GM21717 (cell line): ENCODE data around the gene CRTAC1.
"Not testable (repeated sequence)": the region's sequence is repeated elsewhere in the genome, so short reads cannot be mapped to it uniquely, and the experiment has no call there.

Experiments
- ATAC-seq: cut with Tn5 transposase; IDR thresholded peaks from one replicate; pipeline ENCODE4 v1.9.1; 2021; ENCODE audit warnings: mild to moderate bottlenecking, moderate library complexity; ENCODE audit not compliant: unreplicated experiment

Gene CRTAC1

DNA sequence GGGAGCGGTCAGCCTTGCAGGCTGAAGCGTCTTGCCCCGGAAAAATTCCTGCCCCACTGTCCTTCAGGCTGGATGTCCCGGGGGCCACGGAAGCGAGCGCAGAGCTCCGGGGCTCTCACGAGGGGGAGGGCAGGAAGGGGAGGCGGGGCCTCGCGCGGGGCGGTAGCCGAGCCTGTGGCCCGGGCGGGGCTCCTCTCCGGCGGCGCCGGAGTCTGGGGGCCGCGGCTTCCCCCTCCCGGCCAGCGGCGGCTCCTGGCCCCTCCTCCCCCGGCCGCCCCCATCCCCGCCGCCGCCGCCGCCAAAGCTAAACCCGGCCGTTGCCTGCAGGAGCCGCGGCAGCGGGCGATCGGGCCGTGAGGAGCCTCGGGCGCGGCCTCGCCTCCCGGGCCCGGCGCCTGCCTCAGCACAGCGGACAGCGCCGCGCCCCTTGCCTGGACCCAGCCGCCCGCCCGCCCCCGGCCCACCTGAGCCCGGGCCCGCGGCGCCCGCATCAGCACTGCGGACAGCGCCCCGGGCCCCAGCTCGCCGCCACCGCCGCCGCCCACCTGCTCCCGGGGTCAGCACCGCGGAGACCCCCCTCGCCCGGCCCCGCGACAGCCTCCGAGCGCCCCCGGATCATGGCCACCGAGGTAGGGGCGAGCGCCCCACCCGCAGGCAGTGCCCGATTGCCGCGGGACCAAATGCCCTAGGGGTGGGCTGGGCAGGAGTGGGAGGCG is 180.6 kb downstream of the CRTAC1 start, which contains the start of gene GOLGA7B:
TSS of gene GOLGA7B (plus strand) at position 157 of the 716 bp plus-strand sequence. CDS start at position 618, 461 bp downstream.
- ATAC-seq, result no peak

GRCh38 chr10:97849103-97849686 is 181.2 kb downstream of the CRTAC1 start:
- ATAC-seq, result no peak

DNA sequence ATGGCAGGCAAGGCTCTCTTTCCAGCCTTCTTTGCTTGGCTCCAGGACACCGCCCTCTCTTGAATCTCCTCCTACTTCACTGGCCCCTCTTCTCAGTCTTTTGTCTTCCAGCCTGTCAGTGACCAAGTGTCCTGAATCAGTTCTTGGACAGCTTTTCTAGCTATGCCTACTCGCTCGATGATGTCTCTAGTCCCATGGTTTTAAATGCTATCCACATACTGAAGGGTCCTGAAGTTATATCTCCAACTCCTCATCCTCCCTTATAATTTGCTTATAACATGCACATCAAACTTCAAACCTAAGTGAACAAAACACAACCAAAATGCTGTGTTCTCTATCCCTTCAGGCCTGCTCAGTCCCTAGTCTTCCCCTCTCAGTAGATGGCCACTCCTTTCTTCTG is 185.7 kb downstream of the CRTAC1 start:
- ATAC-seq, result no peak

- not testable (repeated sequence) for ATAC-seq
Measured at GRCh38 chr10:97843972-97844371, 186.4 kb downstream of the CRTAC1 start.

DNA sequence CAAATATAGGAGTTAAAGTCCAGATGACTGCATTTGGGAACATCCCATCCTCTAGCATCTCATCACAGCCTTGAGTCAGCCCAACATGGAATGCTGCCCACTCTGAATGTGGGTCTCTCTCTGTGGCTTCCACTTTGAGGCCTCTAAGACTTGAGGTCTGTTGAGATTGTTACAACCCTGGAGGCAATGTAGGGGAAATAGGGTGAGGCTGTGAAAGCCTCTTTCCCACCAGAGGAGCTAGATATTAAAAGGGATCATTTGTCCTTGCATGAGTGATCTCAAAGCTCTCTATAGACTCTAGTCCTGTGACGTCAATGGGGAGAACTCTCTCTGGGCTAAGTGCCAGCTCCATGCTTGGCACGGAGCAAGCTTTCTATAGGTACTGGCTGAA is 187.1 kb downstream of the CRTAC1 start:
- ATAC-seq, result no peak

DNA sequence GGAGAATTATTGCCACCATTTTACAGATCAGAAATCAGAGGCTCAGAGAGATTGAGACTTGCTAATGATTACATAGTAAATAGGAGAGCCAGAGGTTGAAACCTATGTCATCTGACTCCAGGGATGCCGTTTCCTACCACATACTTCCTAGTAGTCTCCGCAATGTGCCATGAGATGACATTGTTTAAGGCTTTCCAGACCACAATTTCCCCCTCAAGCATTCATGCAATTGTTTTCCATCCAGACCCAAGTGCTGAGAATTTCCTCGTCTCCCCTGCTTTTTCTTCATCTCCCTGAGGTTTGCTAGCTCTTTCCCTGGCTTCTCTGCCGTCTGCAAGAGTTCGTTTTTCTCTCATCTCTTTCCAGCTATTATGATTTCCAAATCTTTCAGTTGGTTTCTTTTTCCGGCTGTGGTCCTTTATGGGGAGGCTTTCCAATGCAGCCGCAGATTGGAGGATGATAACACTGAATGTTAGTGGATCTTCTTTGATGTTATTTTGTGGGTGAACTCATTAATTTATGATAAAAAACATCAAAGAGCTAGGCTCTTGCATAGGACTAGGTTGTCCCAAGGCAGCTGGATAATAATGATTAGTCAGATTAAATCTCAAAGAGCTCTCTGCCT is 187.7 kb downstream of the CRTAC1 start:
- no peak for ATAC-seq

- not testable (repeated sequence) for ATAC-seq
Measured at GRCh38 chr10:97842114-97842513, 188.3 kb downstream of the CRTAC1 start.

GRCh38 chr10:97841166-97841565 is 189.3 kb downstream of the CRTAC1 start:
- not testable (repeated sequence) for ATAC-seq

DNA sequence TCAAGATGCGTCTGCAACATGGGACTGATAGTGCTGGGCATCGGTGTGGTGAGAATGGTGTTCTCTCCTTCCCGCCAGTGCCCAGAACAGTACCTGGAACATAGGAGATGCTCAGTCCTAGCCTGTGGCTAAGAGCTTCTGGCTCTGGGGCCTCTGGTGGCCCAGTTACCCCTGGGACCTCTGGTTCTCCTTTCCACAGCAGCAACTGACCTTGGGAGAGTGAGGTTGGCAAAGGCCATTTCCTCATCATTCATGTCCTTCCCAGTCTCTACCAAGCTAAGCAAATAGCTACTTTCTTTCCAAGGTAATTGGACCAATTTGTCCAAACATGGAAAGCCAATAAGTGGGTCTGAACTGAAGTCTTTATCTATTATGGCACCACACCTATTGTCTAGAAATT is 192.3 kb downstream of the CRTAC1 start:
- no peak for ATAC-seq

GRCh38 chr10:97836446-97836845 is 194.0 kb downstream of the CRTAC1 start:
- ATAC-seq, result no peak

DNA sequence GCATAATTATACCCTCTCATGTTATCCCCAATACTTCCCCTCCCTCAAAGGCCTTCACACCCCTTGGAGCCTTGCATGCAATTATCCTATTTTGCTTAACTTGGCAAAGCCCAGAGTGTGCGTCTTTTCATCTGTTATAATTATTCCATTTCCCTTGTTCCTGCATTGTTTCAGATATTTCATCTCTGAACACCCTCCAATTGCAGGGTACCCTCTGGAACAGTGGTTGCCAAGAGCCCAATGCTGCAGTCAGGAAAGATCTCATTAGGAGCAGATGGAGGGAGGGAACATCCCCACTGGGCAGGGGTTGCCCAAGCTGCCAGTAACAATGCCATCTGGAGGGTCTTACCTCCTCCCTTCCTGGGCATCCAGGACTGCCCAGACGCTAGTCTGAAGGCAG is 199.2 kb downstream of the CRTAC1 start:
- no peak for ATAC-seq

DNA sequence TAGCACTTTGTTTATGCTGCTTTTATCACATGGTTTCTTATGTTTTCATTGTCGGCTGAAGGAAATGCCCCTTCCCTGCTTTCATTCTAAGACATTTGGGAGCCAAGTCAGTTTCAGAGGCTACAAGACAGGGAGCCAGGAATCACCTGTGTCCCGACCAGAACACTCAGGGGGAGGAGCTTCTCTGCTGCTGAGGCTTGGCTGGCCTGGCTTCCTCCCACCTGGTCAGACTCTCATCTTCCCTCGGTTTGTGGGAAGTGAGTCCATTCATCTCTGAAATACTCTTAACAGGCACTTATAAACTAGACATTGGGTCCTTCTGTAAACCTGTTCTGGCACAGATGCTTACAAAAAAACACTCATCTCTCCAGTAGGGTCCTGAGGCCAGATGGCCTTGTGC is 200.4 kb downstream of the CRTAC1 start:
- ATAC-seq, result no peak

DNA sequence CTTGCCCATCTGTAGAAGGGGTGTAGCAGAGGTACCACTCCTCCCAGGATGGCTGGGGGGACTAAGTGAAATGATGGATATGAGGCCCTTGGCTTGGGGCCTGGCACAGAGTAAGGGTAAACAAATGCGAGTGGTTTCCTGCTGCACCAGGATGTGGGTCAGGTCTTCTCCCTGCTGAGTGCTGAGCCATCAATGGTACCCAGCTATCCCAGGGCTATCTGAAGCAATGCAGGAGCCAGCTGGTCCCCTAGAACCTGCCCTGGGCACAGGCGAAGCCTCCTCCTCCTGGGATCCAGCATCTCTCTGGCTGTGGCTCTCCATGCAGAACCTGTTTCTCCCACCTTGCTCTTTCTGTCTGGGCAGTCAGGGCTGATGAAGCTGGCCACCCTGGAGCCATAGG is 201.7 kb downstream of the CRTAC1 start:
- no peak for ATAC-seq

GRCh38 chr10:97827702-97828291 is 202.6 kb downstream of the CRTAC1 start:
- no peak for ATAC-seq

GRCh38 chr10:97826892-97827291 is 203.5 kb downstream of the CRTAC1 start:
- no peak for ATAC-seq

DNA sequence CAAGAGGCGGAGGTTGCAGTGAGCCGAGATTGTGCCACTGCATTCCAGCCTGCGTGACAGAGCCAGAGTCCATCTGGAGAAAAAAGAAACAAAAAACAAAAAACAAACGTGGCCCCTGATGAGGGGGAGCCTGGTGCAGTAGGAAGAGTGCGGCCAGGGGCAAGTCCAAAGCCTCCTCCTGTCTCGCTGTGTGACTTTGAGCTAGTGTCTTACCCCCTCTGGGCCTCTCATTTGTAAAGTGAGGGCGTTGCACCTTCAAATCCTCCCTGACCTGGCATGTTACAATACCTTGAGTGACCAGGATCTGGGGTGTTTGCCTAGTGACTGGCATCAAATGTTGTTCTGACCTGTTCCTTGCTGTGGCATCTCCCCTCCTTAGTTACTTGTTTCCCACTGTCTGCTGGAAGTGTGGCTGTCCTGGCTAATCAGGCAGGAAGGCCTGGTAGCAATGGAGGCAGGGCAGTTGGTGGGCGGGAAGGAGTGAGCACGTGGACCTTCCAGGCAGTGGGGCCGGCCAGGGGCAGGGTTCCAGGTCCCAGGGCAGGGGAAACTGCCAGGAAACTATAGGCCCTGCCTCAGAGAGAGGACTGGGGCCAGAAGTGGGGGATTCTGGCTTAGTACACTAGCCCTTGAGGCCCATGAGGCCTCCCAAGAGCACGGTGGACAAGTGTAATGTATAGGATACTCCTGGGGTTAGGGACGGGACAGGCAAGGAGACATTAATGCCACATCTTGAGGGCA is 205.2 kb downstream of the CRTAC1 start:
- ATAC-seq, result no peak

DNA sequence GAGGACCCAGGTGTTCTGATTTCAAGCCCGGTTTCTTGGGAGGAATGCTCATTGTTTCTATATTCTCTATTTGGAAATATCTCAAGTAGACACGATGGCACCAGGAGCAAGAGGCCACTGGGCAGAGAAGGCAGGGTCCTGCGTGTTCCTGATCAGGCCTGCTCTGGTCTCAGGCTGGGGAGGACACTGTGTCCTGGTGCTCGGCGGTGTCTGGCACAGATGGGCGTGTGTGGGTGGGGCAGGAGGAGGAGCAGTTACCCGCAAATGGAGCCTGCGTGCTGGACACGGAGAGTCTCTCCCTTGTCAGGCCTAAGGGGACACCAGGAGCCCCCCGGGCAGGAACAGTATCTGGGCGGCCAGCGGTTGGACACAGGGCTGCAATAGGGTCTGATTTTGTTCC is 206.7 kb downstream of the CRTAC1 start:
- ATAC-seq, result no peak

- no peak for ATAC-seq
Measured at GRCh38 chr10:97822261-97822687, 208.1 kb downstream of the CRTAC1 start.

GRCh38 chr10:97821308-97822038 is 208.9 kb downstream of the CRTAC1 start:
- no peak for ATAC-seq

- ATAC-seq, result no peak
Measured at GRCh38 chr10:97820096-97820704, 210.2 kb downstream of the CRTAC1 start.
